ENCODE data around the gene ADAT1. TPM values are rescaled to one million over a fixed set of nuclear protein-coding genes. Genes with fewer than 3 reads are reported as not detected.
"Not testable (repeated sequence)": the region's sequence is repeated elsewhere in the genome, so short reads cannot be mapped to it uniquely, and the experiment has no call there.

Gene ADAT1
- total RNA-seq, 2 experiments from 2014 or later: 46.7 to 47.6 TPM

DNA sequence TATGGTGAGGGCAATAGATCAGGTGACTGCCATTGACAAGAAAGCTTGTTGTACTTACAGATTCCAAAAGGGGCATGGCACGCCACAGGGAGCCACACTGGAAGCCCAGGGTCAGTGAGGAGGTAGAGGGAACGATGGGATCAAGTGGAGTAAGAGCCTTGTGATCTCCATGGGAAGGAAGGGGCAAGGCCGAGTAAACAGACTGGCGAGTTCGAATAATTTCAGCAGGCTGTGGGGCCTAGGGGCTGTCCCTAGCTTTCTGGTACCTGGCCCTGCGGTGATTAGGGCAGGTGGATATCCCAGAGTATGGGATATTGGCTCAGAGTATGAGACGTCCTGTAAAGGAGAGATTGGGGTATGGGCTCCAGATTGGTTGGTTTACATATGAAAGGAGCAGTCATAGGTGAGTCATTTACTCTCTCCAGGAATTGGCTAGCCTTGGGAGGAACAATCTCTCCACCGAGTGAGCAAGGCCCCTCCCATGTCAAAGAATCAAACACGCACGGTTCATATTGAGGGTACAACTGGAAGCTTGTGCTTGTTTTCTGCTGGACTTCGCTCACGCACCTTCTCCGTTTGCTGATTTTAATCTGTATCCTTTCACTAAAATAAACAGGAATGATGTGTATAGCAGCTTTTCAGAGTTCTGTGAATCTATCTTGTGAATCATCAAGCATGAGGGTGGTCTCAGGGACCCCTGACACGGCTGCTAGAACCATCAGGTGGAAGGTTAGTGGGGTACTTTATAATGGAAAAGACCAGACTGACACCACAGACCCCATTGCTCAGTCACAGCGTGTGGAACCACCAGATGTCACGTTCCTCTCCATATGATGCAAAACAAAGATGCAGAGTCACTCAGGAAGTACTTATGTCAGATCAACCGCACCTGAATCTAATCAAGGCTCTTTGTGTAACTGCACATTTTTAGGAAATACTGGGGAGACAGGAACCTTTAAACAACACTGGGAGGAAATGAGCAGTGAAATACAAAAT is 29.0 kb downstream of the ADAT1 start:
- H3K27ac Mint-ChIP-seq: no peak overlapping the region
- Histone ChIP-seq H3K27ac (ENCODE audit: low read depth in 1 of 2, low read length in 2 of 2) (no peak overlapping the region), H3K4me3 (ENCODE audit: low read length) (no peak overlapping the region), H3K36me3 (ENCODE audit: insufficient read depth, low read length) (peaks cover 20% of the 10 kb centered on the region), H3K4me1 (ENCODE audit: insufficient read depth, low read length) (no peaks in the 10 kb centered on the region), H3K27me3 (ENCODE audit: control insufficient read depth in 1 of 2, insufficient read depth in 2 of 2, low read length in 2 of 2) (no peaks in the 10 kb centered on the region), H3K9me3 (ENCODE audit: control insufficient read depth in 1 of 2, insufficient read depth in 1 of 2, low read length in 2 of 2) (no peaks in the 10 kb centered on the region)
- TF ChIP-seq, protein P1, sequence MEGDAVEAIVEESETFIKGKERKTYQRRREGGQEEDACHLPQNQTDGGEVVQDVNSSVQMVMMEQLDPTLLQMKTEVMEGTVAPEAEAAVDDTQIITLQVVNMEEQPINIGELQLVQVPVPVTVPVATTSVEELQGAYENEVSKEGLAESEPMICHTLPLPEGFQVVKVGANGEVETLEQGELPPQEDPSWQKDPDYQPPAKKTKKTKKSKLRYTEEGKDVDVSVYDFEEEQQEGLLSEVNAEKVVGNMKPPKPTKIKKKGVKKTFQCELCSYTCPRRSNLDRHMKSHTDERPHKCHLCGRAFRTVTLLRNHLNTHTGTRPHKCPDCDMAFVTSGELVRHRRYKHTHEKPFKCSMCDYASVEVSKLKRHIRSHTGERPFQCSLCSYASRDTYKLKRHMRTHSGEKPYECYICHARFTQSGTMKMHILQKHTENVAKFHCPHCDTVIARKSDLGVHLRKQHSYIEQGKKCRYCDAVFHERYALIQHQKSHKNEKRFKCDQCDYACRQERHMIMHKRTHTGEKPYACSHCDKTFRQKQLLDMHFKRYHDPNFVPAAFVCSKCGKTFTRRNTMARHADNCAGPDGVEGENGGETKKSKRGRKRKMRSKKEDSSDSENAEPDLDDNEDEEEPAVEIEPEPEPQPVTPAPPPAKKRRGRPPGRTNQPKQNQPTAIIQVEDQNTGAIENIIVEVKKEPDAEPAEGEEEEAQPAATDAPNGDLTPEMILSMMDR (IDR thresholded peaks at IDR 0.05): no peak
- intact Hi-C loops (cut with DNase I, micrococcal nuclease): no loop called here
- peaks cover 5% of the 10 kb centered on the region for H3K4me1 Mint-ChIP-seq (ENCODE audit: low read depth)
- H3K36me3 Mint-ChIP-seq (ENCODE audit: low read depth): peaks cover 46% of the 10 kb centered on the region
- peak in 1 of 14 experiments; percentile 15 for DNase-seq
- H3K4me3 Mint-ChIP-seq: no peak overlapping the region
- CTCF ChIA-PET: no interaction called here
- no peak for ATAC-seq (ENCODE audit: poor library complexity)
- no peaks in the 10 kb centered on the region for H3K27me3 Mint-ChIP-seq
- POLR2A ChIA-PET: no interaction called here
- H3K9me3 Mint-ChIP-seq: no peaks in the 10 kb centered on the region

DNA sequence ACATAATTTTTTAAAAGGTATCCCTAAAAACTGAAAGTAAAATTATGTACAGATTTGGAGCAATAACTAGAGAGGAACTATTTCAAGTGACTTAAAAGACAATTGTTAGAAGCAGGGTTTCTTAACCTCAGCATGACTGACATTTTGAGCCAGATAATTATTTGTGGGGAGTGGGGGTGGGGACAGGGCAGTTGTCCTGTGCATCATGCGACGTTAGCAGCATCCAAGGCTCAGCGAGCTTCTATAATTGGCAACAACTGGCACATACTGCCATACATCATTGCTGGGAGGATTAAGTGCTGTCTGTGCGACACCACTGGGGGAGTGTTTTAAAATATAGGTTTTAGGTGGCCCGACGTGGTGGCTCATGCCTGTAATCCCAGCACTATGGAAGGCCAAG is 29.8 kb downstream of the ADAT1 start:
- H3K4me3 Mint-ChIP-seq: no peak overlapping the region
- no peaks in the 10 kb centered on the region for H3K9me3 Mint-ChIP-seq
- no peaks in the 10 kb centered on the region for H3K9me3 ChIP-seq (ENCODE audit: control insufficient read depth in 1 of 2, insufficient read depth in 1 of 2, low read length in 2 of 2)
- H3K36me3 ChIP-seq (ENCODE audit: insufficient read depth, low read length): peaks cover 20% of the 10 kb centered on the region
- POLR2A ChIA-PET: no interaction called here
- no peak for DNase-seq
- no peak overlapping the region for H3K27ac Mint-ChIP-seq
- no peak overlapping the region for H3K4me3 ChIP-seq (ENCODE audit: low read length)
- no peaks in the 10 kb centered on the region for H3K27me3 Mint-ChIP-seq
- peaks cover 5% of the 10 kb centered on the region for H3K4me1 Mint-ChIP-seq (ENCODE audit: low read depth)
- H3K27me3 ChIP-seq (ENCODE audit: control insufficient read depth in 1 of 2, insufficient read depth in 2 of 2, low read length in 2 of 2): no peaks in the 10 kb centered on the region
- no peak overlapping the region for H3K27ac ChIP-seq (ENCODE audit: low read depth in 1 of 2, low read length in 2 of 2)
- peaks cover 52% of the 10 kb centered on the region for H3K36me3 Mint-ChIP-seq (ENCODE audit: low read depth)
- H3K4me1 ChIP-seq (ENCODE audit: insufficient read depth, low read length): no peaks in the 10 kb centered on the region
- ATAC-seq (ENCODE audit: poor library complexity): no peak
- CTCF ChIA-PET: interaction anchor here (0.6 kb wide), 1 partner anchor 76 kb away, joined by 3 read pairs; no protein-coding TSS in a partner anchor
- intact Hi-C loops (cut with DNase I, micrococcal nuclease): no loop called here
- TF ChIP-seq, protein P1 (IDR thresholded peaks at IDR 0.05): no peak

DNA sequence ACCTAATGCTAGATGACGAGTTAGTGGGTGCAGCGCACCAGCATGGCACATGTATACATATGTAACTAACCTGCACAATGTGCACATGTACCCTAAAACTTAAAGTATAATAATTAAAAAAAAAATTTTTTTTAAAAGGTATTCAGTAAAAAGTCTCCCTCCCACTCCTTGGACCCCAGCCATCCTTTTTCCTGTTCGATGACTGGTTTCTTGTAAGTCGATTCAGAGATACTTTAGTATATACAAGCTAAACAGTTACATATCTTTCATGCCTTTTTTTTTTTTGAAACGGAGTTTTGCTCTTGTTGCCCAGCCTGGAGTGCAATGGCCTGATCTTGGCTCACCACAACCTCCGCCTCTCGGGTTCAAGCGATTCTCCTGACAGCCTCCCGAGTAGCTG is 31.2 kb downstream of the ADAT1 start:
- H3K27me3 ChIP-seq (ENCODE audit: control insufficient read depth in 1 of 2, insufficient read depth in 2 of 2, low read length in 2 of 2); CTCF ChIA-PET; intact Hi-C loops (cut with DNase I, micrococcal nuclease); H3K9me3 ChIP-seq (ENCODE audit: control insufficient read depth in 1 of 2, insufficient read depth in 1 of 2, low read length in 2 of 2); DNase-seq; ATAC-seq (ENCODE audit: poor library complexity); H3K4me1 Mint-ChIP-seq (ENCODE audit: low read depth); H3K27ac Mint-ChIP-seq; H3K27ac ChIP-seq (ENCODE audit: low read depth in 1 of 2, low read length in 2 of 2); H3K4me1 ChIP-seq (ENCODE audit: insufficient read depth, low read length); H3K4me3 ChIP-seq (ENCODE audit: low read length); H3K9me3 Mint-ChIP-seq; H3K27me3 Mint-ChIP-seq; H3K4me3 Mint-ChIP-seq; POLR2A ChIA-PET: not testable (repeated sequence)
- H3K36me3 ChIP-seq (ENCODE audit: insufficient read depth, low read length): peaks cover 11% of the 10 kb centered on the region
- peaks cover 44% of the 10 kb centered on the region for H3K36me3 Mint-ChIP-seq (ENCODE audit: low read depth)
